Fibroblast of mammary gland (primary cell): ENCODE data around the gene SCAPER.

Experiments
- DNase-seq: peaks from one replicate; pipeline ENCODE4 v3.0.0-alpha.2; 2010; ENCODE audit warnings: low read depth
- H3K4me3 ChIP-seq: 2 replicates; pipeline ENCODE4 v1.5.1; 2011; ENCODE audit warnings: low read depth, mild to moderate bottlenecking, low read length, moderate library complexity; ENCODE audit not compliant: control insufficient read depth
- TF ChIP-seq, protein P1 (sequence below): conservative IDR thresholded peaks from 2 replicates; pipeline ENCODE4 v1.5.1; 2011; ENCODE audit warnings: low read depth, low read length, inconsistent platforms; ENCODE audit not compliant: control insufficient read depth, insufficient read depth

SCAPER gene

DNA sequence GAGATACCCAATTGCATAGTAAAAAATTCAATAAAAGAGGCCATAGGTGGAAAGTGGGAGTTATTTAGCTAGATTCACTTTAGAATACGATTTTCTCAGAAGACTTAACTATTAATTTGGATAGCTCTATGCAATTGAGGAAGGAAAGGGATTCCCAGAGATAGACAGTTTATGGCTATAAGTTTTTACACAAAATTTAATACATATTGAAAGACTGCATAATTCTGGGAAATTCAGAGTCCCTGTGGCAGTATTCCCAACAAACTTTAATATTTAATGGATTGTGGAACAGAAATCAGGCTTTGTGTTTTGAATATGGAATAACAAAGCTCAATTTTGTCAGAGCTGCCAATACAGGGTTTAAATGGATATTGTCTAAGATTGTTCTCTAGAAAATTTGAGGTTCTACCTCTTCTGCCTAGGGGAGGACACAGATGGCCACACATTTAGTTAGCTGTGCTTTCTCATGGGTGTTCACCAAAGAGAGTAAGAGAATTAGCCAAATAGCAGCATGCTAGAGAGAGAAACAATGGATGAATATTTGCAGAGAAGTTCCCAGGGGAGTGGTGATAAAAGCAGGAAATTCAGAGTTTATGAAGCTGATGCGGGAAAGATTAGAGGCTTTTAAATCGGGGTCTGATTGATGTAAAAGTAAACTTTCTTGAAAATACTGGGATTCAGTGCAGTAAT, 560.1 kb downstream of the SCAPER start:
- TF ChIP-seq, protein P1, sequence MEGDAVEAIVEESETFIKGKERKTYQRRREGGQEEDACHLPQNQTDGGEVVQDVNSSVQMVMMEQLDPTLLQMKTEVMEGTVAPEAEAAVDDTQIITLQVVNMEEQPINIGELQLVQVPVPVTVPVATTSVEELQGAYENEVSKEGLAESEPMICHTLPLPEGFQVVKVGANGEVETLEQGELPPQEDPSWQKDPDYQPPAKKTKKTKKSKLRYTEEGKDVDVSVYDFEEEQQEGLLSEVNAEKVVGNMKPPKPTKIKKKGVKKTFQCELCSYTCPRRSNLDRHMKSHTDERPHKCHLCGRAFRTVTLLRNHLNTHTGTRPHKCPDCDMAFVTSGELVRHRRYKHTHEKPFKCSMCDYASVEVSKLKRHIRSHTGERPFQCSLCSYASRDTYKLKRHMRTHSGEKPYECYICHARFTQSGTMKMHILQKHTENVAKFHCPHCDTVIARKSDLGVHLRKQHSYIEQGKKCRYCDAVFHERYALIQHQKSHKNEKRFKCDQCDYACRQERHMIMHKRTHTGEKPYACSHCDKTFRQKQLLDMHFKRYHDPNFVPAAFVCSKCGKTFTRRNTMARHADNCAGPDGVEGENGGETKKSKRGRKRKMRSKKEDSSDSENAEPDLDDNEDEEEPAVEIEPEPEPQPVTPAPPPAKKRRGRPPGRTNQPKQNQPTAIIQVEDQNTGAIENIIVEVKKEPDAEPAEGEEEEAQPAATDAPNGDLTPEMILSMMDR, result no peak
- no peak overlapping the region for H3K4me3 ChIP-seq
- no peak for DNase-seq

DNA sequence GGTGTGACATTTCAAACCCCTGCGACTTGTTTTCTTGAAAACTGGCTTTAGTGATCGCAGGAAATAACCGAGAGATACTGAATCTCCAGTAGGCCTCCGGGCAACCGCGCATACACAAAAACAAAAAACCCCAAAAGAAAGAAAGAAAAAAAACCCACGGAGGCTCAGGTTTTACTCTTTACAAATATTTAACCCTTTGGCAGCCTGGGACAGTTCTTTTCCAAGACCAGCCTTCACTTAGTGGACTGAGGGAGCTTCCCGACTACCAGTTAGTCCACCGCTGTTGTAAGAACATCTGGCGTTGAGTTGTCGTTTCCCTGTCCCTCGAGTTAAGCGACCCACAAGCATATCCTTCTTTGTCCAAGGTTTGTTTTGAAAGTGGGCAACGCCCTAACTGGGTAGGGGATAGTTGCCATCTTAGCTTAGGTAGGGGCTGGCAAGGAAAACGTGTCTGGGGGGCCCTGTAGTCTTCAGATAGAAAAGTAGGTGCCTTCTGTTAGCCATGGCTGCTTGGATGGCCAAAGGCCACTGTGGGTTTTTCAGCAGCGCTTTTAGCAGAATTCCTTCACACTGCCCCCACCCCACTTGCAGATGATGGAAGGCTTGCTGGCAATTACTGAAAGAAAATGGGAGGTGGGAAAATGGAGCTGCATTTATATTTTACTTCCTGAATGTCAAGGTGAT, 561.7 kb downstream of the SCAPER start:
- TF ChIP-seq, protein P1, result no peak
- no peak overlapping the region for H3K4me3 ChIP-seq
- no peak for DNase-seq

DNA sequence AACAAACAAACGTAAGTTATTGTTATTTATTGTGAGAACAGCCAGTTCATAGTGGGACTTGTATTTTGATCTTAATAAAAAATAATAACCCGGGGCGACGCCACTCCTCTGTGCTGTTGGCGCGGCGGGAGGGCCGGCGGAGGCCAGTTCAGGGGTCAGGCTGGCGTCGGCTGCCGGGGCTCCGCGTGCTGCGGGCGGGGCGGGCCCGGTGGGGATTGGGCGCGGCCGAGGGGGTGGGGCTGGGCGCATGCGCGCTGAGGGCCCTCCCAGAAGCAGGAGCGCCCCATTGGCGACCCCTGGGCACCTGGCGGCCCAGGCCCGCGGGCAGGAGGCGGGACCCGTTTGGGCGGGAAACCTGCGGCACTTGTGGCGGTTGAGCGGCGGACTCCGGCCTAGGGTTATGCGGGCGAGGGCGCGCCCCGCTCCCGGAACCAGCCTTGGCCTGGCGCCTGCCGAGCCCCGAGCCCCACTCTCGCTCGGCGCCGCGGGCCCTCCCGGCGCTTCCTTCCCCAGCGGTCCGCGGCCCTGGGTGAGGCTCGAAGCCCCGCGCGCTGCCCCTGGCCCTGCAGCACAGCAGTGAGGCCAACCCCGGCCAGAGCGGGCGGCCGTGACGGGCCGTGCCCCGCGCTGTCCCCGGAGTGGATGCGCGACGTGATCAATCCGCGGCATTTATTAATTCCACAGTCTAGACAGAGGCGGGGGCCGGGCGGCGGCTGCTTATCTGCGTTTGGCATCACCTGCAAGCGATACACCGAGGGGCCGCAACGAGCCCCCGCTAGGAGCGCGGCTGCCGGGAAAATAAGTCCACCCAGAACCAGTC, 562.5 kb downstream of the SCAPER start:
- TF ChIP-seq, protein P1, result no peak
- DNase-seq, result no peak
- no peak overlapping the region for H3K4me3 ChIP-seq

DNA sequence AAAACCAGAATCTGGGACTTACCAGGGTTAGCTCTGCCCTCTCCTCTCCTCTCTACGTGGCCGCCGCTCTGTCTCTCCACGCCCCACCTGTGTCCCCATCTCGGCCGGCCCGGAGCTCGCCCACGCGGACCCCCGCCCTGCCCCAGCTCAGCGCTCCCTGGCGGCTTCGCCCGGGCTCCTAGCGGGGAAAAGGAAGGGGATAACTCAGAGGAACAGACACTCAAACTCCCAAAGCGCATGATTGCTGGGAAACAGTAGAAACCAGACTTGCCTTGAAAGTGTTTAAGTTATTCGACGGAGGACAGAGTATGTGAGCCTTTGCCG, 563.1 kb downstream of the SCAPER start:
- DNase-seq, result no peak
- no peak overlapping the region for H3K4me3 ChIP-seq
- TF ChIP-seq, protein P1, result no peak

DNA sequence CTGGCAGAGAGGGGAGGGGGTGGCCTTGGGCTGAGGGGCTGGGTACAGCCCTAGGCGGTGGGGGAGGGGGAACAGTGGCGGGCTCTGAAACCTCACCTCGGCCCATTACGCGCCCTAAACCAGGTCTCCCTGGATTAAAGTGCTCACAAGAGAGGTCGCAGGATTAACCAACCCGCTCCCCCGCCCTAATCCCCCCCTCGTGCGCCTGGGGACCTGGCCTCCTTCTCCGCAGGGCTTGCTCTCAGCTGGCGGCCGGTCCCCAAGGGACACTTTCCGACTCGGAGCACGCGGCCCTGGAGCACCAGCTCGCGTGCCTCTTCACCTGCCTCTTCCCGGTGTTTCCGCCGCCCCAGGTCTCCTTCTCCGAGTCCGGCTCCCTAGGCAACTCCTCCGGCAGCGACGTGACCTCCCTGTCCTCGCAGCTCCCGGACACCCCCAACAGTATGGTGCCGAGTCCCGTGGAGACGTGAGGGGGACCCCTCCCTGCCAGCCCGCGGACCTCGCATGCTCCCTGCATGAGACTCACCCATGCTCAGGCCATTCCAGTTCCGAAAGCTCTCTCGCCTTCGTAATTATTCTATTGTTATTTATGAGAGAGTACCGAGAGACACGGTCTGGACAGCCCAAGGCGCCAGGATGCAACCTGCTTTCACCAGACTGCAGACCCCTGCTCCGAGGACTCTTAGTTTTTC, 563.6 kb downstream of the SCAPER start:
- TF ChIP-seq, protein P1, result no peak
- no peak for DNase-seq
- no peak overlapping the region for H3K4me3 ChIP-seq

DNA sequence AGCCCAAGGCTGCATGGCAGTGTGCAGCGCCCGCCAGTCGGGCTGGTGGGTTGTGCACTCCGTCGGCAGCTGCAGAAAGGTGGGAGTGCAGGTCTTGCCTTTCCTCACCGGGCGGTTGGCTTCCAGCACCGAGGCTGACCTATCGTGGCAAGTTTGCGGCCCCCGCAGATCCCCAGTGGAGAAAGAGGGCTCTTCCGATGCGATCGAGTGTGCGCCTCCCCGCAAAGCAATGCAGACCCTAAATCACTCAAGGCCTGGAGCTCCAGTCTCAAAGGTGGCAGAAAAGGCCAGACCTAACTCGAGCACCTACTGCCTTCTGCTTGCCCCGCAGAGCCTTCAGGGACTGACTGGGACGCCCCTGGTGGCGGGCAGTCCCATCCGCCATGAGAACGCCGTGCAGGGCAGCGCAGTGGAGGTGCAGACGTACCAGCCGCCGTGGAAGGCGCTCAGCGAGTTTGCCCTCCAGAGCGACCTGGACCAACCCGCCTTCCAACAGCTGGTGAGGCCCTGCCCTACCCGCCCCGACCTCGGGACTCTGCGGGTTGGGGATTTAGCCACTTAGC, 564.3 kb downstream of the SCAPER start:
- TF ChIP-seq, protein P1, result peak; percentile 5
- H3K4me3 ChIP-seq, result no peak overlapping the region
- DNase-seq, result no peak
